Left renal pelvis (tissue), 4 donors: ENCODE data around the gene ITGB7. TPM values are rescaled to one million over a fixed set of nuclear protein-coding genes. Genes with fewer than 3 reads are reported as not detected.

Experiments
- DNase-seq, 4 donors: peaks; one replicate each; pipeline ENCODE4 v3.0.0-alpha.2; 2013; ENCODE audit warnings: low read depth in 4 of 4, low spot score in 3 of 4
- polyA plus RNA-seq, 4 donors: library from polyadenylated mRNA; unstranded; fragments of 120-200 nt; gene quantifications; one replicate each; pipeline ENCODE4 v1.2.1, GENCODE V29; 2013; ENCODE audit not compliant: insufficient read length in 4 of 4

ITGB7 gene
- polyA plus RNA-seq, 4 donors = 0.86 to 2.4 (median 1.1) TPM

DNA sequence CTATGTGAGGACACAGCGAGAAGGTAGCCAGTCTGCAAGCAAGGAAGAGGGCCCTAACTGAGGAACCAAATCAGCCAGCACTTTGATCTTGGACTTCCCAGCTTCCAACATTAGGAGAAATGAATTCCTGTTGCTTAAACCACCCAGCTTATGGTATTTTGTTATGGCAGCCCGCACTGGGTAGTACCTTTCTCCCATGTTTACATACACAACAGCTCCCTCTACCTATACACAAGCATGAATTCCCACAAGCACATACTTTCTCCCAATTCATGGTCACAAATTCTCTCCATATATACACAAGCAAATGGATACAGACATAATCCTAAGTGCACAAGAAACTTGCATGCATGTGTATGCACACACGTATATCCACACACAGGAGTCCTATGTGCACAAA, 7.4 kb downstream of the ITGB7 start:
- DNase-seq = no peak

DNA sequence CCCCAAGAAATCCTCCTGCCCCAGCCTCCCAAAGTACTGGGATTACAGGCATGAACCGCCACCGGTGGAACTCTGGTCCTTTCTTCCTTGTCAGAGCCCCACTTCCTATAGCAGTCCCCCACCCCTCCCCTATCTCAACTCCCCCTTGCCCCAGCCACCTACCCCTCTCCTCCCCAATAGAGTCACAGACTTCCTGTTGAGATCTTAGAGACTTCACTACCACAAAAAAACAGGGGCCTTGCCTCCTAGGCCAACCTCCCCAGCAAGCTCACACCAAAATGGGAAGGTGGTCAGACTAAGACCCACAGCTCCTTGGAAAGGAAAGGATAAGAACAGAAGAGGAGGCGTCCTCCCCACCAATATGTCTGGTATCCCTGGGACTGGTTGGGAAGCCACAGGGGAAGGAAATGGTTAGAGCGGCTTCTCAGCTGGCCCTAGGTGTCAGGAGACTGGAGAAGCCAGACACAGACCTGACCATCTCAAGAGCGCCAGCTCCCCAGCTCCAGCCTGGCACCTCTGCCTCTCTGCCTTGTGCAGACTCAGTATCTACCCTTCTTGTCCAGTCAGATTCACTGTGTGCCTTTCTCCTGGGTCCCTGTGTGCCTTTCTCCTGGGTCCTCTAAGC, 8.5 kb downstream of the ITGB7 start:
- DNase-seq = no peak

DNA sequence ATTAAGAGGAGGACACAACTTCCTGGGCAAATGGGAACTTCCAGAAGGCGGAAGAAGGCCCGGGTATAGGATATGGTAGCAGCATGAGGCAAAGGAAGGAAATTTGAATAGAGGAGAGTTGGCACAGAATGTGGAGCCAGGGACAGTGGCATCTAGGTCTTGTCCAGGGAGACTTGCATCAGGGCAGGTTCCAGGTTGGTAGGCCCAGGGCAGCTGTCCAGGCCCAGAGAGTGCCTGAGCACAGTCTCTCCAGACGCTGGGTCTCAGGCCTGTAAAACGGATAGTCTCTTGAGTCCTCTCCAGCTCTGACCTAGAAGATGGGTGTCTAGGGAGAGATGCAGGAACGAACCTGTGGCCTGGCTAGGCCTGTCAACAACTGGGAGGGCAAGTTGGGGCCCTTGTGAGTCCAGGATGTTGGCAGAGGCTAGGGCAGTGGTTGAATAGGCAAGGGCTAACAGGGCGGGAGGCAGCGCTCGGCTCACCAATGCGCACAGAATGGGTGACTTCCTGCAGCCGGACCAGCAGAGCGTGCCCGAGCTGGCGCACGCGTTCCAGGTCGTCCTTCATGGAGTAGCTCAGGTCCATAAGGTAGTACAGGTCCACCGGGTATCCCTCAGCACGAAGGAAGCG, 9.9 kb downstream of the ITGB7 start:
- DNase-seq = no peak

DNA sequence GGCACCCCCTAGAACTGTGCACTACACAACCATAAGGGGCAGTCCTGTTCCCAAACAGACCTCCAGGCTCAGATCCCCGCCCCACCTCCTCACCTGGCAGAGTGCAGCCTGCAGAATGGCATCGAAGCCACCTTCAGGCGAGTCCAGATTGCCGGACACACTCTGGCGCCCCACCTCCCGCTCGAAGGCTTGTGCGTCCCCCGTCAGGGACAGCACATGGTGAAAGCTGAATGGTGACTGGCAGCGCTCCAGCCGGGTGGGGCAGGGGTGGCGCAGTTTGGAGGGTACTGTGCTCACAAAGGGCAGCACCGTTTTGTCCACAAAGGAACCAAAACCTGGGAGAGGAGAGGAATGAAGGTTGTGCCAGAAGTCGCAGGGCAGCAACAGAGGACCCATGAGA, 10.6 kb downstream of the ITGB7 start:
- no peak for DNase-seq

DNA sequence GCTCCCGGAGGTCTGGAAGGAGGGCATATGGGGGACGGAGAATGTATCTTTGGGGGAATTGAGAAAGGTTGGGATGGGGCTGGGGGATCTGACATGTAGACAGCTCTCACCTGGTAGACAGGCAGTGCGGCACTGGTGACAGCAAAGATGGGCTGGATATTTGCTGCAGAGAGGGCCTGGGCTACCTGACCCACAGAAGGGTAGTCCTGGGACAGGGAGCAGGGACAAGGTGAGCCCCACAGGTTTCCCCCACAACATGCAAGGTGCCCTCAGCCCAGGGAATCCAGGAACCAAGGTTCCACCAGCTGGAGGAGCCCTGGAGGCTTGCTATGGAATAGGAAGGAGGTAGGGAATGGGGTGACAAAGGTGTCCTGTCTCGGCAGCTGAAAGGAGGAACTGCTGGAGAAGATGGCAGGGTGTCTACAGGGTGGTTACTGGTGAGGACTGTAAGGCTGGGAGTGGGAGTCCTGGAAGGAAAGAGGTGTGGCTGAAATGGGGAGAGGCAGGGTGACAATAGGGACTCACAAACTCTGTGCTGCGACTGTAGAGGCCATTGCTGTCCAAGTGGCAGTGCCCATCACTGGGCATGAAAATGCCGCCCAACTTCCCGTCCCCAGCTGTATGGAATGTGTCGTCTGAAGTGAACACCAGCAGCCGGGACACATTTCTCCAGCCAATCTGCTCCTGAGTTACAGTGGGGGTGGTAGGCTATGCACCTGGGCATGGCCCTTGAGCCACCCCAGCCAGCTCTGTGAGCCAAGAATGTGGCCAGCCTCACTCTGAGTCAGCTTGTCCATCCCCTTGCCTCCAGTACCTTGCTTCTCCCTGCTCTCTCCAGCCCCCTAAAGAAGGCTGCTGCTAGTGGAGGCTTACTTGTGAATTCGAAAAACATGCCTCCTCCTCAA, 11.3 kb downstream of the ITGB7 start:
- no peak for DNase-seq

GRCh38 chr12:53194973-53195372, 12.1 kb downstream of the ITGB7 start:
- DNase-seq = no peak

GRCh38 chr12:53193985-53194716, 12.9 kb downstream of the ITGB7 start:
- no peak for DNase-seq

DNA sequence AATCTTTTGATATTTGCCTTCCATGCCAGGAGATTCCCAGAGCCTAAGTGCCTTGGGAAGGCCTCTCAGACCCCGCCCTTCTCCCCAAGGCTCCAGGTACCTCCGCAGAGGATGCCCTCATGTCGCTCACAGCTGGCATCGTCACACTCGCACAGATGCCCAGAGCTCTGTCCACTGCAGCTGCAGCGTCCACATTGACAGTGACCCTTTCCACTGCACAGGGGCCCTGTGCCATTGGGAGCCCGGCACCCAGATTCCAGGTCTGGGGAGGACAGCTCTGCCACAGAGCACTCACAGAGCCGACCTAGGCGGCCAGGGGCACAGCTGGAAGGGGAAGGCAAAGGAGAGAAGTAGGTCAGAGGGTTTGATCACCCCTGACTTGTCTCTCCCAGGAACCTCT, 14.0 kb downstream of the ITGB7 start:
- no peak for DNase-seq

GRCh38 chr12:53192531-53193021, 14.5 kb downstream of the ITGB7 start:
- no peak for DNase-seq

- no peak for DNase-seq
Observed at GRCh38 chr12:53191885-53192530, 15.0 kb downstream of the ITGB7 start.

DNA sequence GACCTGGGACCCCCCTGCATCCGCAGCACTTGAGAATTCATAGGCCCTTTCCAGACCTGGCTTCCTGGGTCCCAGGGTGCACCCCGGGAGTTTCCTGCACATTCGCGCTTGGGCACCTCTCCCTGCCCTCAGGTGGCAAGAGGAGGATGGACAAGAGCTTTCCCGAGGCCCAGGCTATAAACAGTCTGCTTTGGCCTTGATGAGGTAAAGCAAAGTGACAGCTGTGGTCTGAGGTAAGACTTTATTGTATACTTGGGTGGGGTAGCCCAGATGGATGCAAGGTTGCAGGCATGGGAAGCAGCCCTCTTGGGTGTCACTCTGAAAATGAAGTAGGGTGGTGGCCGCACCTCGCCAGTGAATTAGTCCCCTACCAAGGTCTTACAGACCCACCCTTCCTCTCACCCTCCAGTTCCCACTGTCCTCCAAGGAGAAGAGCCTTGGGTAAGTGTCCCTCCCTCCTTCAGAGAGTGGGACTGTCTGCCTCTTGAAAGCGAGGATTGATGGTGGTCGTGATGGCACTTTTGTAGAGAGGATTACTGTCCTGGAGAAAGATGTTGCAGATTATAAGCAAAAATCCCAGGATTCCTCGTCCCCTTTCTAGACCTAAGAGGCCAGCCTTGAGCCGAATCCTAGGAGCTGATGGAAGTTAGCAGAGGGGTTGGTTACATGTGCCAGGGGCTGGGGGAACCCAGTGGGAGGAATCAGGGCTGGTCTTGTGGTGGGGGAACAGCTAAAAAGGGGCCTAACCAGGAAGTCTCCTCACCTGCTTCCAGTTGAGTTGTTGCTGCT, 15.8 kb downstream of the ITGB7 start:
- DNase-seq = no peak

DNA sequence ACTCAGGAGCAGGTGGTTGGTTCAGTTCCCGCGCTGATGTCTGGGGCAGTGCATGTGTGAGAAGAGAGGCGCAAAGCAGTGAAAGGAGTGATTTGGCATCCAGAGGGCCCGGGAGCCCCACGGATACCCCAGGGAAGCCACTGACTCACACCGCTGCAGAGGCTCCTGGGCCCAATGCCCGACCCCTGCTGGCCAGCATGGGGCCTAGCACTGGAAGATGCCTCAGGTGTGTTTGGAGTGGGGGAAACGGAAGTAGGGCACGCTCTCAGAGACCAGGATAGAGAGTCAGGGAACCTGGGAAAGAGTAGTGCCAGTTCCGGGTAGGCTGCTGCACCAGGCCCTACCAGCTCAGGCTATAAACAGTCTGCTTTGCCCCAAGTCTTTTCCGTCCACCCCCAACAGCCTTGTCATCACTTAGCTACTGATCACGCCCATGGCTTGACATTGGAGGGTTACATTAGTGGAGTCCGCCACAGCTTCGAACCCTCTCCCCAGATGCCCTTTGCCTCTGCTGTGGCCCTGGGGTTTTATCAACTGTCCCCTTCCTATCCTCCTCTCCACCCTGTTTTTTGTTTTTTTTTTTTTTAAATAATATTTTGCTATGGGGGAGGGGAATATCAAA, 16.8 kb downstream of the ITGB7 start:
- DNase-seq = no peak

- DNase-seq = no peak
Observed at GRCh38 chr12:53187145-53187899, 19.7 kb downstream of the ITGB7 start.

DNA sequence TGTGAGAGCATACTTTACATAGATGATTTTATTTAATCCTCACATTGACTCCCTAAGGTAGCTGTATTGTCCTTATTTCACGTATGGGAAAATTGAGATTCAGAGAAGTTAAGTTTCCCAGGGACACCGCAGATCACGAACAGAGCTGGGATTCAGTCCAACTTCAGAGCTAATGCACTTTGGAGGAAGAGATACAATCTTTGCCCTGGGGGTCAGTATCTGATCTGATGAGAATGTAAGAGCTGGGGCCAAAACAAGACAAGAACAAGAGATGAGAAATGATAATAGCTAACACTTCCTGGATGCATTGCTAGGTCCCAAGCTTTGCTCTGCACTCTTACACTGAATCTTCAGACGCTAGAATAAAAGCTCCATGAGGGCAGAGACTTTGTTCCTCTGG, 20.3 kb downstream of the ITGB7 start:
- DNase-seq = no peak

GRCh38 chr12:53185582-53186153, 21.4 kb downstream of the ITGB7 start:
- DNase-seq = no peak

DNA sequence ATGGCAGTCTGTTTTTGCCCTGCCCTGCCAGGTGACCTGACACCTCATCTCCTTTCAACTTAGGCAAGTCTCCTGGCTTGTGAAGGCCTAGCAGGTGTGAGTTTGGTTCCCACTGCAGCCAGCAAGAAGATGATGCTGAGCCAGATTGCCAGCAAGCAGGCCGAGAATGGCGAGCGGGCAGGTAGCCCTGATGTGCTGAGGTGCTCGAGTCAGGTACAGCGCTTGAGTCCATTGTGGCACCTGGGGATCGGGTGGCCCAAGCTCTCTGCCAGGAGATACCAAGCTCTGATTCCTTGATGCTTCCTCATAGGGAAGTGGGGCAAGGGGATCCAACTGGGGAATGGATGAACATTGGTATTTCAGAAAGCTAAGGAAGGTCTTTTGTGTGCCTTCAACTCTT, 22.2 kb downstream of the ITGB7 start:
- DNase-seq = no peak

GRCh38 chr12:53182903-53183302, 24.1 kb downstream of the ITGB7 start:
- no peak for DNase-seq

DNA sequence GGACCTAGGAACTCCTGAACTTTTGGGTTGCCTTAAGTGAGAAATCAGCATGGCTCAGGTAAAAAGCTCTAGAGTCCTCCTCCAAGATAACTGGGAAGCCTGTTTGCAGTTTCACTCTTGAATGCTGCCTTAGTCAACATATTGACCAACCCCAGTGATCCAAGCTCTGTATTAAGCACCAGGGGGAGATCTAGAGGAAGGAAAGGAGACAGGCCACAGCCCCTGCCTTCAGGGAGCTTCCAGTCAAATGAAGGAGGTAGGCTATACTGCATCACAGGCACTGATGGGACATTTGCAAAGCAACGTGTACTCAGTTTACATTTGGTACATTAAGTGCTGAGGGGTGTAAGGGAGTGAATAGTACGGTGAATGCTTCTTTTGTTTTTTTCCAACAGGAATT, 25.1 kb downstream of the ITGB7 start:
- no peak for DNase-seq
